ENCODE results near the gene BCR.

DNA sequence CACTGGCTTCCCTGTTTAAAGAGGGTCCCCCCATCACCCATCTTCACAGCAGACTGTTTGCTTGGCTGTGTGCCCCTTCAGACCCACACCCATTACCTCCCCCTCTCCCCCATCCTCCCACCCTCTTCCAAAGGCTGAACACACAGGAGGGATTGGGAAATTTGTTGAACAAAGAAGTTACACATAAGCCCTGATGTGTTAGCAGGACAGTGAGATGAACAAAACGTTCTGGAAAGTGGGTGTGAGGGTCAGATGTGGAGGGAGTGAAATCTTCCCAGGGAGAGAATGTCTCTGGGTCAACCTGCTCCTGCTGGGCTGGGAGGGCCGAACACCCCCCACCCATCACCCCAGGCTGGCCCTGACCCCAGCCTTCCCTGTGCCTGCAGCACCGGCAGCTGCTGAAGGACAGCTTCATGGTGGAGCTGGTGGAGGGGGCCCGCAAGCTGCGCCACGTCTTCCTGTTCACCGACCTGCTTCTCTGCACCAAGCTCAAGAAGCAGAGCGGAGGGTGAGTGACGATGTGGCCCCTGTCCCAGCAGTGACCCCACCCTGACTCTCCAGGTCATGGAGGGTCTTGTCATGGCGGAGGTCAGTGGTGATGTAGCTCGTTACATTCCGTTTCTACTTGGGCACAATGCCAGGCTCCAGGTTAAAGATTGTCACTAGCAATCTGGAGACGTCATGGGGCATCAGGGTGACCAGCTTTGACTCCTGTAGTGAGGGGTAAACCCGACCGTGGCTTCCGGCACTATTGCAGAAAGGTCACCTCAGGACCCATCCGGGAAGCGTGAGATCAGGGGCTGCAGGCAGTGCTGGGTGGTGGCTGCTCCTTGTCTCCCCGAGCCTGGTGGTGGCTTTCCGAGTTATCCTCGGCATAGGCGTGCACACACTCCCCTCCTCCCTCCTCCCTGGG is 103.5 kb downstream of the BCR start:
- no peak for TF ChIP-seq CTCF (IDR thresholded peaks at IDR 0.05; ENCODE audit: insufficient read depth, low read length)
- TF ChIP-seq, protein P1, sequence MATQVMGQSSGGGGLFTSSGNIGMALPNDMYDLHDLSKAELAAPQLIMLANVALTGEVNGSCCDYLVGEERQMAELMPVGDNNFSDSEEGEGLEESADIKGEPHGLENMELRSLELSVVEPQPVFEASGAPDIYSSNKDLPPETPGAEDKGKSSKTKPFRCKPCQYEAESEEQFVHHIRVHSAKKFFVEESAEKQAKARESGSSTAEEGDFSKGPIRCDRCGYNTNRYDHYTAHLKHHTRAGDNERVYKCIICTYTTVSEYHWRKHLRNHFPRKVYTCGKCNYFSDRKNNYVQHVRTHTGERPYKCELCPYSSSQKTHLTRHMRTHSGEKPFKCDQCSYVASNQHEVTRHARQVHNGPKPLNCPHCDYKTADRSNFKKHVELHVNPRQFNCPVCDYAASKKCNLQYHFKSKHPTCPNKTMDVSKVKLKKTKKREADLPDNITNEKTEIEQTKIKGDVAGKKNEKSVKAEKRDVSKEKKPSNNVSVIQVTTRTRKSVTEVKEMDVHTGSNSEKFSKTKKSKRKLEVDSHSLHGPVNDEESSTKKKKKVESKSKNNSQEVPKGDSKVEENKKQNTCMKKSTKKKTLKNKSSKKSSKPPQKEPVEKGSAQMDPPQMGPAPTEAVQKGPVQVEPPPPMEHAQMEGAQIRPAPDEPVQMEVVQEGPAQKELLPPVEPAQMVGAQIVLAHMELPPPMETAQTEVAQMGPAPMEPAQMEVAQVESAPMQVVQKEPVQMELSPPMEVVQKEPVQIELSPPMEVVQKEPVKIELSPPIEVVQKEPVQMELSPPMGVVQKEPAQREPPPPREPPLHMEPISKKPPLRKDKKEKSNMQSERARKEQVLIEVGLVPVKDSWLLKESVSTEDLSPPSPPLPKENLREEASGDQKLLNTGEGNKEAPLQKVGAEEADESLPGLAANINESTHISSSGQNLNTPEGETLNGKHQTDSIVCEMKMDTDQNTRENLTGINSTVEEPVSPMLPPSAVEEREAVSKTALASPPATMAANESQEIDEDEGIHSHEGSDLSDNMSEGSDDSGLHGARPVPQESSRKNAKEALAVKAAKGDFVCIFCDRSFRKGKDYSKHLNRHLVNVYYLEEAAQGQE (IDR thresholded peaks at IDR 0.05; ENCODE audit: insufficient replicate concordance, low read depth) = no peak
- TF ChIP-seq POLR2AphosphoS5 (IDR thresholded peaks at IDR 0.05; ENCODE audit: low read depth) = no peak
- no peak for TF ChIP-seq SPI1 (IDR thresholded peaks at IDR 0.05; ENCODE audit: borderline replicate concordance, low read depth)
